ENCODE data around the gene ICAM4. TPM values are rescaled to one million over a fixed set of nuclear protein-coding genes. Genes with fewer than 3 reads are reported as not detected.

ICAM4 gene
- total RNA-seq, 2 donors from 2014 or later: 0.55 TPM; not detected in 1

GRCh38 chr19:10325732-10326131, 39.0 kb downstream of the ICAM4 start:
- Histone ChIP-seq H3K27me3 (no peaks in the 10 kb centered on the region), H3K4me3 (no peak overlapping the region), H3K36me3 (peaks cover 95% of the 10 kb centered on the region), H3K4me1 (no peaks in the 10 kb centered on the region), H3K9me3 (no peaks in the 10 kb centered on the region), H3K27ac (no peak overlapping the region)
- DNase-seq (ENCODE audit: low spot score): no peak
- TF ChIP-seq, protein P1, sequence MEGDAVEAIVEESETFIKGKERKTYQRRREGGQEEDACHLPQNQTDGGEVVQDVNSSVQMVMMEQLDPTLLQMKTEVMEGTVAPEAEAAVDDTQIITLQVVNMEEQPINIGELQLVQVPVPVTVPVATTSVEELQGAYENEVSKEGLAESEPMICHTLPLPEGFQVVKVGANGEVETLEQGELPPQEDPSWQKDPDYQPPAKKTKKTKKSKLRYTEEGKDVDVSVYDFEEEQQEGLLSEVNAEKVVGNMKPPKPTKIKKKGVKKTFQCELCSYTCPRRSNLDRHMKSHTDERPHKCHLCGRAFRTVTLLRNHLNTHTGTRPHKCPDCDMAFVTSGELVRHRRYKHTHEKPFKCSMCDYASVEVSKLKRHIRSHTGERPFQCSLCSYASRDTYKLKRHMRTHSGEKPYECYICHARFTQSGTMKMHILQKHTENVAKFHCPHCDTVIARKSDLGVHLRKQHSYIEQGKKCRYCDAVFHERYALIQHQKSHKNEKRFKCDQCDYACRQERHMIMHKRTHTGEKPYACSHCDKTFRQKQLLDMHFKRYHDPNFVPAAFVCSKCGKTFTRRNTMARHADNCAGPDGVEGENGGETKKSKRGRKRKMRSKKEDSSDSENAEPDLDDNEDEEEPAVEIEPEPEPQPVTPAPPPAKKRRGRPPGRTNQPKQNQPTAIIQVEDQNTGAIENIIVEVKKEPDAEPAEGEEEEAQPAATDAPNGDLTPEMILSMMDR (IDR thresholded peaks at IDR 0.05): no peak

DNA sequence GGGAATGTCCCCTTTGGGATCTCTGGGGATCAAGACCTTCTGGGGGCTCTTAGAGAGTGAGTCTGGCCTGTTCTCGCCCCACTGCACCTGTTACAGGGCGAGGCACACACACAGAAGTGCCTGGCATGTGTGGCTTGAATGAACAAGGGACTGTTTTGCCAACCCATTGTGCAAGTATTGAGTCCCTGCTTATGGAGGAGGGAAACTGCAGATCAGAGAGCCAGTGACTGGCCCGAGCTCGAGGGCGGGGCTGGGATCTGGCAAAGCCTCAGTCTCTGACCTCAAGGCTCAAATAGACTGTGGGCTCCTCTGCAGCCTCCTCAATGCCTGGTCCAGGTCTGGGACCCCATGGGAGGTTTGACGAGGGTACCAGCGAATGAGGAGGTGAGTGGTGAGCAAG, 41.0 kb downstream of the ICAM4 start:
- DNase-seq (ENCODE audit: low spot score): no peak
- Histone ChIP-seq H3K27ac (no peak overlapping the region), H3K36me3 (peaks cover 74% of the 10 kb centered on the region), H3K27me3 (no peaks in the 10 kb centered on the region), H3K9me3 (no peaks in the 10 kb centered on the region), H3K4me1 (peaks cover 0 to 12% of the 10 kb centered on the region in 2 donors), H3K4me3 (no peak overlapping the region)
- TF ChIP-seq, protein P1 (IDR thresholded peaks at IDR 0.05): no peak

DNA sequence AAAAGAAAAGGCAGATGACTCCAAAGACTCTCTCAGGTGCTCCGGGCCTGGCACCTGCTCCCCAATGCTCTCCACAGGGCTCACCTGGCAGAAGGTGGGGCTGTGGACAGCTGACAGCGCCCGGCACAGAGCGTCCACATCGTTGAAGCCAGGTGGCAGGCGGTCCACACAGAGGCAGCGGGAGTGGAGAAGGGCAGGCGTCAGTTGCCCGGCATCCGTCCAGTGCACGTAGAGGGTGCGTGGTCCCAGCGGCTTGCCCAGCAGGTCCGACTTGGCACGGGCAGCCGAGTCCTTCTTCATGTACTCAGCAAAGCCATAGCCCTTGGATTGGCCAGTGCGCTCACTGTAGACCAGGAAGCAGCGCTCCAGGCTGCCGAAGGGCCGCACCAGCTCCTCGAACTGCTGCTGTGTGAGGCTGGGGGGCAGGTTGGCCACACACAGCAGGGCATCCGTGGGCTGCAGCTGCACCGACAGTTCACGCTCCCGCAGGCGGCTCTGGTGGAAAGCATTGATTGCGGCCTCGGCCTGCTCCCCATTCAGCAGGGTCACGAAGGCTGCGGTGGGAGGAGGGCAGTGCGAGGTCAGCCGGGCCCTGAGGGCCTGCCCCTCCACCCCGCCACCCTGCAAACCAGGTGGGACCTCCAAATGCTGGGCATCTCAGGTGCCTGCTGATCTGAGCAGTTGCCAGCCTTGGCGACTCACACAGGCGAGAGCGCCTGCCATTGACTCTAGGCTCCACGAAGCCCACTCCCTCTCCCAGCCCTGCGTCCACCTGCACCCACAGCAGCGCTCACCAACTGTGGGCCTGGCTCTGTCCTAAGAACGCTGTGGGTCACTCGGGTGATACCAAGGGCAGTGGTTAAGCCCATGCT, 42.0 kb downstream of the ICAM4 start:
- Histone ChIP-seq H3K27me3 (no peaks in the 10 kb centered on the region), H3K9me3 (no peaks in the 10 kb centered on the region), H3K4me3 (no peak overlapping the region), H3K4me1 (peaks cover 0 to 17% of the 10 kb centered on the region in 2 donors), H3K27ac (no peak overlapping the region), H3K36me3 (peaks cover 66% of the 10 kb centered on the region)
- DNase-seq (ENCODE audit: low spot score): no peak
- TF ChIP-seq, protein P1 (IDR thresholded peaks at IDR 0.05): no peak

- peaks cover 0 to 25% of the 10 kb centered on the region in 2 donors for H3K4me1 ChIP-seq
- H3K4me3 ChIP-seq: no peak overlapping the region
- no peaks in the 10 kb centered on the region for H3K9me3 ChIP-seq
- H3K27me3 ChIP-seq: no peaks in the 10 kb centered on the region
- DNase-seq (ENCODE audit: low spot score): no peak
- TF ChIP-seq, protein P1 (IDR thresholded peaks at IDR 0.05): no peak
- H3K36me3 ChIP-seq: peaks cover 59% of the 10 kb centered on the region
- H3K27ac ChIP-seq: no peak overlapping the region
Observed at GRCh38 chr19:10329555-10329954, 42.8 kb downstream of the ICAM4 start.

DNA sequence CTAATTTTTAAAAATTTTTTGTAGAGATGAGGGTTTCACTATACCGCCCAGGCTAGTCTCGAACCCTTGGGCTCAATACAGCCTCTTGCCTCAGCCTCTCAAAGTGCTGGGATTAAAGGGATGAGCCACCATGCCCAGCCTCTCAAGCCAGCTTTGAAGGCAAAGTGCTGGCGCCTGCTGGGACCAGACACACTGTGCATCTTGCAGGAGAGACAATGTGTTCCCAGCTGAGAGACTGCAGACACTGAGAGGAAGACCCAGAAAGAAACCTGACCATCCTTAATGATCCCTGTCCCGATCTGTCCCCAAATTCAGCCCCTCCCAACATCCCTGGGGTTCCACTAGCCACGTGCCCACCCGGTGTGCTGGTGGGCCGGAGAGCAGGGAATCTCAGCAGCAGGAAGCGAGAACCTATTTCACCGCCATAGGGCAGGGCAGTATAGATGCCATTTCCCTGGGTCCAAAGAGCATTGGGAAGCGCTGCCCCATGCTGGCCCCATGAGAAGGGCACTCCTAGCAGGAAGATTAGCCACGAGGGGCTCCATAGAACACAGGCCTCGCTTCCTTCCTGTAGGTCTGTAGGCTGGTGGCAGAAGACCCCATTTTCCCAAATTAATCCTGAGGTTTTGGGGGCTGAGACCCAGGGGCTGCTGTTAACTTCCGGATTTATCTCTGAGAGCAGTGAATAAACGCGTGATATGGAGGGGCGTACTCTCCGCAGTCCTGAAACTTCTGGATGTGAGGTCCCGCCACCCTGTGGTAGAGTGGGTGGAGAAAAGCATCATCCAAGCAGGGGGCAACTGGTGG, 45.6 kb downstream of the ICAM4 start:
- peak overlapping the region; percentile 67 to 74 for H3K4me3 ChIP-seq
- no peaks in the 10 kb centered on the region for H3K27me3 ChIP-seq
- H3K27ac ChIP-seq: peak overlapping the region in 1 of 2 donors; percentile 93
- H3K36me3 ChIP-seq: peaks cover 32% of the 10 kb centered on the region
- no peaks in the 10 kb centered on the region for H3K9me3 ChIP-seq
- H3K4me1 ChIP-seq: peaks cover 0 to 36% of the 10 kb centered on the region in 2 donors
- no peak for DNase-seq (ENCODE audit: low spot score)
- TF ChIP-seq, protein P1 (IDR thresholded peaks at IDR 0.05): peak in 1 of 2 donors; percentile 18
